C4-2B (cell line): ENCODE results near the gene NCOA6.

ENCODE experiments used
- ZFX ChIP-seq: fragments of 450-650 bp; IDR thresholded peaks from 2 replicates; pipeline ENCODE4 v1.6.1; 2017
- TF ChIP-seq, protein P1 (sequence below): fragments of 450-650 bp; conservative IDR thresholded peaks from 2 replicates; pipeline ENCODE4 v1.5.1; 2017; ENCODE audit warnings: mild to moderate bottlenecking

DNA sequence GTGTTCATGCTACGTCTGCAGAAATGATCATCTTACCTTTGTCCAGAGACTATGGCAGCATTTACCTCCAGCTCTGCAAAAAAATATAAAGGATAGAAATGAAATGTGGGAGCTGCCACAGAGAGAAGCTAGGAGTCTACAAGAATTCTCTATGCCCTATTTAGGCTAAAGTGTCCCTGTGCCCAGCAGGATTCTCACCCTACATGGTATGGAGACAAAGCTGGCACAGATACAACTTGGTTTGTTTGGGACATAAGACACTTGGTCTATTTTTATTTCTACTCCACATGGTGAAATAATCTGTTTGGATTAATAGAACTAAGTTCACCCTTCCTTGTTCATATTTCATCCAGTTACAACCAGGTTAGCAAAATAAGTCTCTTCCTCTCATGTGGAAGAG, 92.9 kb downstream of the NCOA6 start:
- TF ChIP-seq, protein P1, sequence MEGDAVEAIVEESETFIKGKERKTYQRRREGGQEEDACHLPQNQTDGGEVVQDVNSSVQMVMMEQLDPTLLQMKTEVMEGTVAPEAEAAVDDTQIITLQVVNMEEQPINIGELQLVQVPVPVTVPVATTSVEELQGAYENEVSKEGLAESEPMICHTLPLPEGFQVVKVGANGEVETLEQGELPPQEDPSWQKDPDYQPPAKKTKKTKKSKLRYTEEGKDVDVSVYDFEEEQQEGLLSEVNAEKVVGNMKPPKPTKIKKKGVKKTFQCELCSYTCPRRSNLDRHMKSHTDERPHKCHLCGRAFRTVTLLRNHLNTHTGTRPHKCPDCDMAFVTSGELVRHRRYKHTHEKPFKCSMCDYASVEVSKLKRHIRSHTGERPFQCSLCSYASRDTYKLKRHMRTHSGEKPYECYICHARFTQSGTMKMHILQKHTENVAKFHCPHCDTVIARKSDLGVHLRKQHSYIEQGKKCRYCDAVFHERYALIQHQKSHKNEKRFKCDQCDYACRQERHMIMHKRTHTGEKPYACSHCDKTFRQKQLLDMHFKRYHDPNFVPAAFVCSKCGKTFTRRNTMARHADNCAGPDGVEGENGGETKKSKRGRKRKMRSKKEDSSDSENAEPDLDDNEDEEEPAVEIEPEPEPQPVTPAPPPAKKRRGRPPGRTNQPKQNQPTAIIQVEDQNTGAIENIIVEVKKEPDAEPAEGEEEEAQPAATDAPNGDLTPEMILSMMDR, result no peak
- no peak for TF ChIP-seq ZFX
